K562 (cell line): ENCODE results near the gene MFAP1. TPM values are rescaled to one million over a fixed set of nuclear protein-coding genes. Genes with fewer than 3 reads are reported as not detected.
A peak's percentile ranks its signal among the peaks of the same experiment; 100 is the strongest.

Experiments used
- BMI1 ChIP-seq: fragments of 150-350 bp; IDR thresholded peaks from 2 replicates; pipeline ENCODE4 v1.6.1; 2014; ENCODE audit warnings: low read length
- CREM ChIP-seq: IDR thresholded peaks from 2 replicates; pipeline ENCODE4 v1.6.1; 2014; ENCODE audit warnings: antibody characterized with exemption, low read depth
- KLF1 ChIP-seq: fragments of 450-650 bp; IDR thresholded peaks from 2 replicates; pipeline ENCODE4 v1.6.1; 2016; ENCODE audit warnings: missing genetic modification characterization, missing compliant biosample characterization
- SMARCC2 ChIP-seq: fragments of 450-650 bp; IDR thresholded peaks from 2 replicates; pipeline ENCODE4 v1.6.1; 2017; ENCODE audit warnings: antibody characterized with exemption, moderate library complexity, mild to moderate bottlenecking, low read depth
- TCF7L2 ChIP-seq: fragments of 150-350 bp; IDR thresholded peaks from 2 replicates; pipeline ENCODE4 v1.6.1; 2016; ENCODE audit warnings: low read depth, mild to moderate bottlenecking, low read length, moderate library complexity
- ZBTB7A ChIP-seq: IDR thresholded peaks from 2 replicates; pipeline ENCODE4 v1.6.1; 2011; ENCODE audit warnings: low read depth, mild to moderate bottlenecking, low read length, moderate library complexity, borderline replicate concordance; ENCODE audit not compliant: control insufficient read depth
- ZZZ3 ChIP-seq: fragments of 450-650 bp; IDR thresholded peaks from 2 replicates; pipeline ENCODE4 v1.6.1; 2016; ENCODE audit warnings: antibody characterized with exemption, mild to moderate bottlenecking, moderate library complexity
- polyA plus RNA-seq, 8 experiments: library from polyadenylated mRNA; depleted of rRNA in 4 of 8; stranded (reverse) in 5 of 8; unstranded in 3 of 8; fragments of >200 nt; fragmentation: Nextera tagmentation in 2 of 8; fragmentation: Illumina TruSeq in 1 of 8; extraction: Ambion mirVana in 2 of 8; extraction: Trizol in 1 of 8; gene quantifications; 2 replicates each; pipeline versions ENCODE4 v1.2.1 to v1.2.3, GENCODE V29; 2011 to 2014; ENCODE audit warnings: inconsistent platforms in 1 of 8, missing spikeins in 1 of 8
- total RNA-seq, 7 experiments: library from RNA; depleted of rRNA in 6 of 7; stranded (reverse); fragments of >200 nt in 6 of 7; fragmentation: Illumina TruSeq in 2 of 7; extraction: Trizol in 2 of 7; gene quantifications; 2 replicates each; pipeline versions ENCODE4 v1.2.1 to v1.2.3, GENCODE V29; 2011 to 2021; ENCODE audit warnings: low replicate concordance in 1 of 7
- TF ChIP-seq, protein P1 (sequence below): fragments of 200-800 bp; sonication (Bioruptor generic); IDR thresholded peaks from 2 replicates; pipeline ENCODE4 v1.6.1; 2016; ENCODE audit warnings: missing genetic modification characterization, missing compliant biosample characterization
- TF ChIP-seq, protein P2 (sequence below): fragments of 250-450 bp; sonication (Bioruptor Pico); IDR thresholded peaks from 2 replicates; pipeline ENCODE4 v1.8.0; 2022; ENCODE audit warnings: inconsistent platforms
- TF ChIP-seq, protein P3 (sequence below): IDR thresholded peaks from 2 replicates; pipeline ENCODE4 v1.6.1; 2011; ENCODE audit warnings: borderline replicate concordance, low read depth, mild to moderate bottlenecking, moderate library complexity, low read length; ENCODE audit not compliant: insufficient read depth, poor library complexity, severe bottlenecking
- TF ChIP-seq, protein P4 (sequence below): sonication (generic); formaldehyde crosslinking; IDR thresholded peaks from 2 replicates; pipeline ENCODE4 v1.8.0; 2022; ENCODE audit warnings: mild to moderate bottlenecking, missing genetic modification reagents
- TF ChIP-seq, protein P5 (sequence below), 3 experiments: IDR thresholded peaks in 2 of 3; conservative IDR thresholded peaks in 1 of 3; 2 replicates each; pipeline ENCODE4 v1.5.1; 2011 to 2012; ENCODE audit warnings: low read length in 3 of 3, mild to moderate bottlenecking in 3 of 3, control low read depth in 2 of 3, improper control_type of control experiment in 1 of 3, inconsistent platforms in 1 of 3, low read depth in 1 of 3, mixed read lengths in 1 of 3, moderate library complexity in 1 of 3; ENCODE audit not compliant: insufficient read depth in 2 of 3

MFAP1 gene
- total and polyA plus RNA-seq, 9 of the 15 experiments (the other 6 are each of a cell fraction or from before 2014, with no cell fraction given), result 34.9 to 64.1 (median 48.2) TPM

DNA sequence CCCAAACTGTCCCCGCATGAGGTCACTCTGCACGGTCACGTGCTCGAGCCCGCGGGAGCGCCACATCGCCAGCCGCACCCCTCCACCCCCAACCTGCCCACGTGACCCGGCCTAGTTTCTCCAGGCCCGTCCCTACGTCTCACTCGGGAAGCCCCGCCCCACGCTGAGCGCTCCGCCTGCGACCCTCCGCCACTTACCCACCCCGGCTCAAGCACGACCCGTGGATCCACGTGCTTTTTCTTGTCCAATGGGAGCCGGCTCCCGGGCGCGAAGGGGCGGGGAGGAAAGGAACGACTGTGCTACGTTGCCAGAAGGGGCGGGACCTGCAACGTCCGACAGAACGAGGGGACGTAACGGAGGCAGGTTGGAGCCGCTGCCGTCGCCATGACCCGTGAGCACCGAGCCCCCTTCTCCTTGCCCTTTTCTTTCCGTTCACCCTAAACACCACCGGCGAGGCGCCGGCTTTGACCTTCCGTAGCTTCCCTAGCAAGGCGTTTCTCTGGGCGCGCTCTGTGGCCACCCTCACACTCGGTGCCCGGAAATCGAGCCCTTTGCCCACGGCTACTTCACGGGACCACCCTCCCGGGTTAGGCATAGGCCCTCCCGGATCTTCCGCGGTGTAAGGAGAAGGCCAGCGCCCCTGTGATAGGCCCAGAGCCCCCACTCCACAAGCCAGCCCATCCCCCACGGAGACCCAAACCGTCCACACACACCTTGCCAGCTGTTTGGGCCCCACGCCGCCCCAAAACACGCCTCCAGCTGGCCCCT, 32.3 kb downstream of the MFAP1 start, which contains the start of gene SERF2 (continued):
- TF ChIP-seq, protein P1, sequence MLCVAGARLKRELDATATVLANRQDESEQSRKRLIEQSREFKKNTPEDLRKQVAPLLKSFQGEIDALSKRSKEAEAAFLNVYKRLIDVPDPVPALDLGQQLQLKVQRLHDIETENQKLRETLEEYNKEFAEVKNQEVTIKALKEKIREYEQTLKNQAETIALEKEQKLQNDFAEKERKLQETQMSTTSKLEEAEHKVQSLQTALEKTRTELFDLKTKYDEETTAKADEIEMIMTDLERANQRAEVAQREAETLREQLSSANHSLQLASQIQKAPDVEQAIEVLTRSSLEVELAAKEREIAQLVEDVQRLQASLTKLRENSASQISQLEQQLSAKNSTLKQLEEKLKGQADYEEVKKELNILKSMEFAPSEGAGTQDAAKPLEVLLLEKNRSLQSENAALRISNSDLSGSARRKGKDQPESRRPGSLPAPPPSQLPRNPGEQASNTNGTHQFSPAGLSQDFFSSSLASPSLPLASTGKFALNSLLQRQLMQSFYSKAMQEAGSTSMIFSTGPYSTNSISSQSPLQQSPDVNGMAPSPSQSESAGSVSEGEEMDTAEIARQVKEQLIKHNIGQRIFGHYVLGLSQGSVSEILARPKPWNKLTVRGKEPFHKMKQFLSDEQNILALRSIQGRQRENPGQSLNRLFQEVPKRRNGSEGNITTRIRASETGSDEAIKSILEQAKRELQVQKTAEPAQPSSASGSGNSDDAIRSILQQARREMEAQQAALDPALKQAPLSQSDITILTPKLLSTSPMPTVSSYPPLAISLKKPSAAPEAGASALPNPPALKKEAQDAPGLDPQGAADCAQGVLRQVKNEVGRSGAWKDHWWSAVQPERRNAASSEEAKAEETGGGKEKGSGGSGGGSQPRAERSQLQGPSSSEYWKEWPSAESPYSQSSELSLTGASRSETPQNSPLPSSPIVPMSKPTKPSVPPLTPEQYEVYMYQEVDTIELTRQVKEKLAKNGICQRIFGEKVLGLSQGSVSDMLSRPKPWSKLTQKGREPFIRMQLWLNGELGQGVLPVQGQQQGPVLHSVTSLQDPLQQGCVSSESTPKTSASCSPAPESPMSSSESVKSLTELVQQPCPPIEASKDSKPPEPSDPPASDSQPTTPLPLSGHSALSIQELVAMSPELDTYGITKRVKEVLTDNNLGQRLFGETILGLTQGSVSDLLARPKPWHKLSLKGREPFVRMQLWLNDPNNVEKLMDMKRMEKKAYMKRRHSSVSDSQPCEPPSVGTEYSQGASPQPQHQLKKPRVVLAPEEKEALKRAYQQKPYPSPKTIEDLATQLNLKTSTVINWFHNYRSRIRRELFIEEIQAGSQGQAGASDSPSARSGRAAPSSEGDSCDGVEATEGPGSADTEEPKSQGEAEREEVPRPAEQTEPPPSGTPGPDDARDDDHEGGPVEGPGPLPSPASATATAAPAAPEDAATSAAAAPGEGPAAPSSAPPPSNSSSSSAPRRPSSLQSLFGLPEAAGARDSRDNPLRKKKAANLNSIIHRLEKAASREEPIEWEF (CRISPR knock-in tag), result no peak
- TF ChIP-seq TCF7L2 (no peak), ZBTB7A (peak; percentile 97), KLF1 (tag) (0 out of 2 replicates have a peak, but pooled peaks have one; percentile 70), CREM (peak; percentile 79), SMARCC2 (no peak), BMI1 (no peak), ZZZ3 (no peak)
- TF ChIP-seq, protein P2, sequence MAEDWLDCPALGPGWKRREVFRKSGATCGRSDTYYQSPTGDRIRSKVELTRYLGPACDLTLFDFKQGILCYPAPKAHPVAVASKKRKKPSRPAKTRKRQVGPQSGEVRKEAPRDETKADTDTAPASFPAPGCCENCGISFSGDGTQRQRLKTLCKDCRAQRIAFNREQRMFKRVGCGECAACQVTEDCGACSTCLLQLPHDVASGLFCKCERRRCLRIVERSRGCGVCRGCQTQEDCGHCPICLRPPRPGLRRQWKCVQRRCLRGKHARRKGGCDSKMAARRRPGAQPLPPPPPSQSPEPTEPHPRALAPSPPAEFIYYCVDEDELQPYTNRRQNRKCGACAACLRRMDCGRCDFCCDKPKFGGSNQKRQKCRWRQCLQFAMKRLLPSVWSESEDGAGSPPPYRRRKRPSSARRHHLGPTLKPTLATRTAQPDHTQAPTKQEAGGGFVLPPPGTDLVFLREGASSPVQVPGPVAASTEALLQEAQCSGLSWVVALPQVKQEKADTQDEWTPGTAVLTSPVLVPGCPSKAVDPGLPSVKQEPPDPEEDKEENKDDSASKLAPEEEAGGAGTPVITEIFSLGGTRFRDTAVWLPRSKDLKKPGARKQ (CRISPR knock-in tag), result no peak
- TF ChIP-seq, protein P3, sequence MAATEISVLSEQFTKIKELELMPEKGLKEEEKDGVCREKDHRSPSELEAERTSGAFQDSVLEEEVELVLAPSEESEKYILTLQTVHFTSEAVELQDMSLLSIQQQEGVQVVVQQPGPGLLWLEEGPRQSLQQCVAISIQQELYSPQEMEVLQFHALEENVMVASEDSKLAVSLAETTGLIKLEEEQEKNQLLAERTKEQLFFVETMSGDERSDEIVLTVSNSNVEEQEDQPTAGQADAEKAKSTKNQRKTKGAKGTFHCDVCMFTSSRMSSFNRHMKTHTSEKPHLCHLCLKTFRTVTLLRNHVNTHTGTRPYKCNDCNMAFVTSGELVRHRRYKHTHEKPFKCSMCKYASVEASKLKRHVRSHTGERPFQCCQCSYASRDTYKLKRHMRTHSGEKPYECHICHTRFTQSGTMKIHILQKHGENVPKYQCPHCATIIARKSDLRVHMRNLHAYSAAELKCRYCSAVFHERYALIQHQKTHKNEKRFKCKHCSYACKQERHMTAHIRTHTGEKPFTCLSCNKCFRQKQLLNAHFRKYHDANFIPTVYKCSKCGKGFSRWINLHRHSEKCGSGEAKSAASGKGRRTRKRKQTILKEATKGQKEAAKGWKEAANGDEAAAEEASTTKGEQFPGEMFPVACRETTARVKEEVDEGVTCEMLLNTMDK, result no peak
- TF ChIP-seq, protein P4, sequence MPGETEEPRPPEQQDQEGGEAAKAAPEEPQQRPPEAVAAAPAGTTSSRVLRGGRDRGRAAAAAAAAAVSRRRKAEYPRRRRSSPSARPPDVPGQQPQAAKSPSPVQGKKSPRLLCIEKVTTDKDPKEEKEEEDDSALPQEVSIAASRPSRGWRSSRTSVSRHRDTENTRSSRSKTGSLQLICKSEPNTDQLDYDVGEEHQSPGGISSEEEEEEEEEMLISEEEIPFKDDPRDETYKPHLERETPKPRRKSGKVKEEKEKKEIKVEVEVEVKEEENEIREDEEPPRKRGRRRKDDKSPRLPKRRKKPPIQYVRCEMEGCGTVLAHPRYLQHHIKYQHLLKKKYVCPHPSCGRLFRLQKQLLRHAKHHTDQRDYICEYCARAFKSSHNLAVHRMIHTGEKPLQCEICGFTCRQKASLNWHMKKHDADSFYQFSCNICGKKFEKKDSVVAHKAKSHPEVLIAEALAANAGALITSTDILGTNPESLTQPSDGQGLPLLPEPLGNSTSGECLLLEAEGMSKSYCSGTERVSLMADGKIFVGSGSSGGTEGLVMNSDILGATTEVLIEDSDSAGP, result 0 out of 2 replicates have a peak, but pooled peaks have one; percentile 38
- TF ChIP-seq, protein P5, sequence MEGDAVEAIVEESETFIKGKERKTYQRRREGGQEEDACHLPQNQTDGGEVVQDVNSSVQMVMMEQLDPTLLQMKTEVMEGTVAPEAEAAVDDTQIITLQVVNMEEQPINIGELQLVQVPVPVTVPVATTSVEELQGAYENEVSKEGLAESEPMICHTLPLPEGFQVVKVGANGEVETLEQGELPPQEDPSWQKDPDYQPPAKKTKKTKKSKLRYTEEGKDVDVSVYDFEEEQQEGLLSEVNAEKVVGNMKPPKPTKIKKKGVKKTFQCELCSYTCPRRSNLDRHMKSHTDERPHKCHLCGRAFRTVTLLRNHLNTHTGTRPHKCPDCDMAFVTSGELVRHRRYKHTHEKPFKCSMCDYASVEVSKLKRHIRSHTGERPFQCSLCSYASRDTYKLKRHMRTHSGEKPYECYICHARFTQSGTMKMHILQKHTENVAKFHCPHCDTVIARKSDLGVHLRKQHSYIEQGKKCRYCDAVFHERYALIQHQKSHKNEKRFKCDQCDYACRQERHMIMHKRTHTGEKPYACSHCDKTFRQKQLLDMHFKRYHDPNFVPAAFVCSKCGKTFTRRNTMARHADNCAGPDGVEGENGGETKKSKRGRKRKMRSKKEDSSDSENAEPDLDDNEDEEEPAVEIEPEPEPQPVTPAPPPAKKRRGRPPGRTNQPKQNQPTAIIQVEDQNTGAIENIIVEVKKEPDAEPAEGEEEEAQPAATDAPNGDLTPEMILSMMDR (IDR thresholded peaks at IDR 0.05 in 2 of 3, conservative IDR thresholded peaks at IDR 0.05 in 1 of 3; ENCODE audit: insufficient read depth in 2 of 3, low read depth in 1 of 3, low read length in 3 of 3), result no peak
